Lower lobe of right lung (tissue), 2 donors: ENCODE results near the gene SH3RF3. TPM values are rescaled to one million over a fixed set of nuclear protein-coding genes. Genes with fewer than 3 reads are reported as not detected.

ENCODE experiments used
- ATAC-seq, 2 donors: fragments of 200-7000 bp; cut with Tn5 transposase; one replicate each; pipeline ENCODE4 v1.9.1; 2020 to 2022; ENCODE audit warnings: mild to moderate bottlenecking in 2 of 2, moderate library complexity in 2 of 2
- DNase-seq: peaks from one replicate; pipeline ENCODE4 v3.0.0-alpha.2; 2020
- H3K27ac ChIP-seq: fragments of 200-600 bp; one replicate; pipeline ENCODE4 v1.8.0; 2022
- H3K27me3 ChIP-seq: fragments of 200-600 bp; one replicate; pipeline ENCODE4 v1.8.0; 2022; ENCODE audit warnings: low read depth
- H3K36me3 ChIP-seq: fragments of 200-600 bp; one replicate; pipeline ENCODE4 v1.8.0; 2022; ENCODE audit warnings: mild to moderate bottlenecking
- H3K4me1 ChIP-seq: fragments of 200-600 bp; one replicate; pipeline ENCODE4 v1.8.0; 2022
- H3K4me3 ChIP-seq: fragments of 200-600 bp; one replicate; pipeline ENCODE4 v1.8.0; 2022; ENCODE audit warnings: mild to moderate bottlenecking
- H3K9me3 ChIP-seq: fragments of 200-600 bp; one replicate; pipeline ENCODE4 v1.8.0; 2022
- CTCF ChIP-seq: fragments of 200-600 bp; IDR thresholded peaks from one replicate; pipeline ENCODE4 v1.8.0; 2022; ENCODE audit warnings: antibody characterized with exemption, mild to moderate bottlenecking
- intact Hi-C: fragments of 100-400 bp; cut with DNase I; formaldehyde crosslinking; loops from one replicate; pipeline ENCODE4 v1.11.0; 2022
- total RNA-seq: library from RNA; stranded (reverse); fragmentation: NEBNext Ultra II Directional; extraction: Animal tissue kit (Norgen Biotek cat#: 25700); gene quantifications from one replicate; pipeline ENCODE4 v1.2.1, GENCODE V29; 2021
- donor health status: DM: no; HTN: yes; CAD: no; lungs with severe emphysema.

SH3RF3 gene
- total RNA-seq, 1 donor from 2014 or later, result 5.7 TPM

- no peak for ATAC-seq
- intact Hi-C loops, result no loop called here
- Histone ChIP-seq H3K4me3 (no peak overlapping the region), H3K27ac (no peak overlapping the region), H3K4me1 (peaks cover 15% of the 10 kb centered on the region), H3K9me3 (no peaks in the 10 kb centered on the region), H3K27me3 (no peaks in the 10 kb centered on the region), H3K36me3 (no peaks in the 10 kb centered on the region)
- TF ChIP-seq CTCF, result no peak
- peak; percentile 16 for DNase-seq
Measured at GRCh38 chr2:109422758-109423500, 293.9 kb downstream of the SH3RF3 start.

- no peaks in the 10 kb centered on the region for H3K27me3 ChIP-seq
- no peak for ATAC-seq
- no peaks in the 10 kb centered on the region for H3K36me3 ChIP-seq
- H3K4me1 ChIP-seq, result peaks cover 15% of the 10 kb centered on the region
- H3K27ac ChIP-seq, result no peak overlapping the region
- H3K9me3 ChIP-seq, result no peaks in the 10 kb centered on the region
- H3K4me3 ChIP-seq, result no peak overlapping the region
- TF ChIP-seq CTCF, result no peak
- intact Hi-C loops, result no loop called here
- peak; percentile 22 for DNase-seq
Measured at GRCh38 chr2:109423556-109424359, 294.8 kb downstream of the SH3RF3 start.

DNA sequence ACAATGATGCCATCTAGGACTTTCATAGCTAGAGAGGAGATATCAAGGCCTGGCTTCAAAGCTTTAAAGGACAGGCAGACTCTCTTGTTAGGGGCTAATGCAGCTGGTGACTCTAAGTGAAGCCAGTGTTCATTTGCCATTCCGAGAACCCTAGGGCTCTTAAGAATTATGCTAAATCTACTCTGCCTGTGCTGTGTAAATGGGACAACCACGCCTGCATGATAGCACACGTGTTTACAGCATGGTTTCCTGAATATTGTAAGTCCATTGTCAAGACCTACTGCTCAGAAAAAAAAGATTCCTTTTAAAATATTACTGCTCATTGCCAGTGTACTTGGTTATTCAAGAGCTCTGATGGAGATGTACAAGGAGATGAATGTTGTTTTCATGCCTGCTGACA is 296.4 kb downstream of the SH3RF3 start:
- H3K4me3 ChIP-seq, result no peak overlapping the region
- no peak overlapping the region for H3K27ac ChIP-seq
- no peaks in the 10 kb centered on the region for H3K9me3 ChIP-seq
- peaks cover 6% of the 10 kb centered on the region for H3K4me1 ChIP-seq
- no peak for TF ChIP-seq CTCF
- no peak for ATAC-seq
- no peaks in the 10 kb centered on the region for H3K27me3 ChIP-seq
- no peak for DNase-seq
- intact Hi-C loops, result no loop called here
- no peaks in the 10 kb centered on the region for H3K36me3 ChIP-seq

GRCh38 chr2:109427661-109428091 is 298.7 kb downstream of the SH3RF3 start:
- Histone ChIP-seq H3K4me1 (no peaks in the 10 kb centered on the region), H3K27me3 (no peaks in the 10 kb centered on the region), H3K27ac (no peak overlapping the region), H3K36me3 (no peaks in the 10 kb centered on the region), H3K9me3 (no peaks in the 10 kb centered on the region), H3K4me3 (no peak overlapping the region)
- intact Hi-C loops, result no loop called here
- no peak for TF ChIP-seq CTCF
- no peak for DNase-seq
- ATAC-seq, result no peak

DNA sequence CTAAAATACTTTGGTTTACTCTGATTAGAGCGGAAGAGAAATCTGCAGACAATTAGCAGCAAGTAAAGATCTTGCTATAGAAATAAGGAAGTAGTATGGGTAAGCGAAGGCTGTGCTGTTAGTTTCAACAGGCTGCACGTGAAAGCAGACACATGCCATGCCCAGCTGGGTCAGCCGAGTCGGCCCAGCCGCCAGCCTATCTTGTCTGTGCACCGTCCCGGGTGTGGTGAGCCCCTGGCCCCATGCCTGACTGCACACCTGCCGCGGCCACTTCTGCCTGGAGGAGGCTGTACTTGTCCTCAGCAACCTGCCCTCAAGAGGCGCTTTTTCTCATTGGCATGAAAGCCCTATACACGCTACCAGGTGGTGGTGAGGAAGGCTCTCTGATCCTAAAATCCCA is 299.3 kb downstream of the SH3RF3 start:
- ATAC-seq (no peak), DNase-seq (peak; percentile 35)
- Histone ChIP-seq H3K27ac (no peak overlapping the region), H3K4me3 (no peak overlapping the region), H3K4me1 (no peaks in the 10 kb centered on the region), H3K36me3 (no peaks in the 10 kb centered on the region), H3K27me3 (no peaks in the 10 kb centered on the region), H3K9me3 (no peaks in the 10 kb centered on the region)
- TF ChIP-seq CTCF, result no peak
- intact Hi-C loops, result no loop called here
